HG03460 (cell line): ENCODE results near the gene IKBKG.
"Not testable (repeated sequence)": the region's sequence is repeated elsewhere in the genome, so short reads cannot be mapped to it uniquely, and the experiment has no call there.

Source experiments
- ATAC-seq: cut with Tn5 transposase; IDR thresholded peaks from one replicate; pipeline ENCODE4 v1.9.1; 2021; ENCODE audit not compliant: unreplicated experiment

IKBKG gene

GRCh38 chrX:154525606-154526490, 21.6 kb upstream of the IKBKG start:
- ATAC-seq, result no peak

GRCh38 chrX:154526901-154527675, 20.3 kb upstream of the IKBKG start:
- peak; percentile 85 for ATAC-seq

GRCh38 chrX:154529206-154529612, 18.2 kb upstream of the IKBKG start:
- ATAC-seq, result no peak

- no peak for ATAC-seq
Observed at GRCh38 chrX:154530286-154530685, 17.1 kb upstream of the IKBKG start.

- no peak for ATAC-seq
Observed at GRCh38 chrX:154531626-154532025, 15.8 kb upstream of the IKBKG start.

- ATAC-seq, result no peak
Observed at GRCh38 chrX:154532690-154533089, 14.7 kb upstream of the IKBKG start.

GRCh38 chrX:154534526-154535322, 12.7 kb upstream of the IKBKG start:
- peak; percentile 81 for ATAC-seq

GRCh38 chrX:154535892-154536291, 11.5 kb upstream of the IKBKG start:
- no peak for ATAC-seq

- ATAC-seq, result no peak
Observed at GRCh38 chrX:154539077-154539476, 8.3 kb upstream of the IKBKG start.

GRCh38 chrX:154540365-154540764, 7.1 kb upstream of the IKBKG start:
- ATAC-seq, result not testable (repeated sequence)

- no peak for ATAC-seq
Observed at GRCh38 chrX:154540897-154541535, 6.4 kb upstream of the IKBKG start.

- no peak for ATAC-seq
Observed at GRCh38 chrX:154541589-154541895, 5.9 kb upstream of the IKBKG start.

- no peak for ATAC-seq
Observed at GRCh38 chrX:154541896-154542722, 5.3 kb upstream of the IKBKG start.

- no peak for ATAC-seq
Observed at GRCh38 chrX:154542723-154543424, 4.5 kb upstream of the IKBKG start.

- ATAC-seq, result no peak
Observed at GRCh38 chrX:154545673-154546274, 1.6 kb upstream of the IKBKG start.

GRCh38 chrX:154546354-154547244, 821 bp upstream of the IKBKG start, which contains the start of gene G6PD:
Gene G6PD (minus strand): TSS chrX:154546846. CDS start chrX:154546155, 691 bp downstream.
- peak; percentile 47 for ATAC-seq

- no peak for ATAC-seq
Observed at GRCh38 chrX:154548028-154548316, 552 bp downstream of the IKBKG start.

GRCh38 chrX:154549766-154550165, 2.3 kb downstream of the IKBKG start:
- no peak for ATAC-seq
